Heart right ventricle (tissue), 16 donors: Measurements from ENCODE around the gene MACROD2. TPM values are rescaled to one million over a fixed set of nuclear protein-coding genes. Genes with fewer than 3 reads are reported as not detected.
"Not testable (repeated sequence)": the region's sequence is repeated elsewhere in the genome, so short reads cannot be mapped to it uniquely, and the experiment has no call there.

ENCODE experiments used
- ATAC-seq, 8 donors: fragments of 200-7000 bp; cut with Tn5 transposase; one replicate each; pipeline ENCODE4 v1.9.1; 2020; ENCODE audit warnings: mild to moderate bottlenecking in 8 of 8, moderate library complexity in 8 of 8, moderate number of reproducible peaks in 1 of 8
- DNase-seq, 2 donors: peaks; one replicate each; pipeline ENCODE4 v3.0.0-alpha.2; 2020
- H3K27ac ChIP-seq, 10 donors: fragments of 200-600 bp; sonication (generic) in 2 of 10; one replicate each; pipeline versions ENCODE4 v1.5.0 to v1.8.0; 2020 to 2022; ENCODE audit warnings: mild to moderate bottlenecking in 3 of 10
- H3K27me3 ChIP-seq, 7 donors: fragments of 200-600 bp; one replicate each; pipeline ENCODE4 v1.8.0; 2021 to 2022; ENCODE audit warnings: mild to moderate bottlenecking in 2 of 7
- H3K36me3 ChIP-seq, 9 donors: fragments of 200-600 bp; sonication (generic) in 1 of 9; one replicate each; pipeline versions ENCODE4 v1.5.0 to v1.8.0; 2020 to 2022; ENCODE audit warnings: mild to moderate bottlenecking in 2 of 9
- H3K4me1 ChIP-seq, 9 donors: fragments of 200-600 bp; sonication (generic) in 1 of 9; one replicate each; pipeline versions ENCODE4 v1.5.0 to v1.8.0; 2020 to 2022; ENCODE audit warnings: mild to moderate bottlenecking in 4 of 9
- H3K4me3 ChIP-seq, 10 donors: fragments of 200-600 bp; sonication (generic) in 2 of 10; one replicate each; pipeline versions ENCODE4 v1.5.0 to v1.8.0; 2020 to 2022; ENCODE audit warnings: mild to moderate bottlenecking in 7 of 10, moderate library complexity in 2 of 10
- H3K9me3 ChIP-seq, 11 donors: fragments of 200-600 bp in 10 of 11; sonication (generic) in 2 of 11; one replicate each; pipeline versions ENCODE4 v1.5.0 to v1.8.0; 2013 to 2022; ENCODE audit warnings: mild to moderate bottlenecking in 2 of 11, control low read depth in 1 of 11, moderate library complexity in 1 of 11
- CTCF ChIP-seq, 9 donors: fragments of 200-600 bp; sonication (generic) in 2 of 9; IDR thresholded peaks; one replicate each; pipeline versions ENCODE4 v1.5.0 to v1.8.0; 2021 to 2022; ENCODE audit warnings: antibody characterized with exemption in 9 of 9, mild to moderate bottlenecking in 5 of 9, moderate library complexity in 1 of 9
- WGBS, 2 donors: extraction: QIAGEN DNeasy Blood & Tissue Kit; methylation state at CpG; one replicate each; pipeline ENCODE4 v1.1.7; 2013; ENCODE audit warnings: inconsistent platforms in 1 of 2; 5-methylcytosine and 5-hydroxymethylcytosine counted together
- intact Hi-C, 10 donors: fragments of 100-400 bp; cut with DNase I; formaldehyde crosslinking; loops; one replicate each; pipeline versions ENCODE4 v1.11.1 to v1.14.2; 2022
- polyA plus RNA-seq, 2 donors: library from polyadenylated mRNA; stranded (reverse); fragments of 200-250 nt; gene quantifications; one replicate each; pipeline ENCODE4 v1.2.3, GENCODE V29; 2013
- total RNA-seq, 10 donors: library from RNA; stranded (reverse); fragmentation: NEBNext Ultra II Directional in 3 of 10; extraction: Animal tissue kit (Norgen Biotek cat#: 25700) in 3 of 10; gene quantifications; one replicate each; pipeline versions ENCODE4 v1.2.1 to v1.2.4, GENCODE V29; 2021 to 2023
- donor health status: Arrhythmogenic right ventricular cardiomyopathy.
- donor health status: ischemic (EF 13 %, LVEDD 7.1; RV severe dilation, severe dysfunction).
- donor health status: healthy with polysubstance abuse.
- donor health status: DM: no; HTN: yes; CAD: no.
- donor health status: DM: no; HTN: no; CAD: no.
- donor health status: ischemic (EF 25% LVEDD 6.9; RV normal size, moderate dysfunction).
- donor health status: ischemic (EF 25% LVEDD 5.7; RV mildly dilated, moderate dysfunction).
- donor health status: healthy.
- donor health status: DM: yes; HTN: yes; CAD: no.
- donor health status: Ischemic cardiomyopathy.
- donor health status: ischemic (EF 35%, LVEDD 5.7; RV mildly dilated, moderate dysfunction).
- donor health status: nonischemic (EF 11% LVEDD 7.7; RV severe dilation, severe dysfunction).
- donor health status: DM: yes; HTN: yes; CAD: no.
- donor health status: PGD.
- donor health status: ischemic (EF 29% LVEDD 5.4; RV normal size, mild dysfunction).
- donor health status: nonischemic (EF 23%, LVEDD 6.1; RV moderate dilation, normal function).

MACROD2 gene
- total and polyA plus RNA-seq, 12 donors: 0.28 to 6.4 (median 4.1) TPM

- no peak overlapping the region for H3K27ac ChIP-seq
- intact Hi-C loops: no loop called here
- no peak for DNase-seq
- no peak overlapping the region for H3K4me3 ChIP-seq
- no peaks in the 10 kb centered on the region for H3K27me3 ChIP-seq
- H3K9me3 ChIP-seq: no peaks in the 10 kb centered on the region
- no peak for TF ChIP-seq CTCF (IDR thresholded peaks at IDR 0.05)
- H3K4me1 ChIP-seq: no peaks in the 10 kb centered on the region
- H3K36me3 ChIP-seq: no peaks in the 10 kb centered on the region
- ATAC-seq: no peak
- WGBS, 2 donors: 93 to 95% methylated on average over 3 of the region's 3 CpGs
Observed at GRCh38 chr20:15535863-15536262, 1540.5 kb downstream of the MACROD2 start.

- DNase-seq, H3K9me3 ChIP-seq, intact Hi-C loops, H3K27me3 ChIP-seq, H3K4me1 ChIP-seq, ATAC-seq, H3K36me3 ChIP-seq, H3K27ac ChIP-seq, H3K4me3 ChIP-seq: not testable (repeated sequence)
- WGBS, 2 donors: 84 to 96% methylated on average over 1 of the region's 1 CpG
Observed at GRCh38 chr20:15537200-15537599, 1541.9 kb downstream of the MACROD2 start.

GRCh38 chr20:15542655-15543054, 1547.3 kb downstream of the MACROD2 start:
- no peak overlapping the region for H3K27ac ChIP-seq
- TF ChIP-seq CTCF (IDR thresholded peaks at IDR 0.05): no peak
- ATAC-seq (no peak), DNase-seq (no peak)
- peaks cover 0 to 4% (median 0%) of the 10 kb centered on the region in 9 donors for H3K4me1 ChIP-seq
- no peak overlapping the region for H3K4me3 ChIP-seq
- no peaks in the 10 kb centered on the region for H3K36me3 ChIP-seq
- H3K27me3 ChIP-seq: no peaks in the 10 kb centered on the region
- intact Hi-C loops: no loop called here
- 74 to 82% methylated on average over 5 of the region's 5 CpGs for WGBS, 2 donors
- H3K9me3 ChIP-seq: peaks cover 0 to 4% (median 0%) of the 10 kb centered on the region in 11 donors

GRCh38 chr20:15544742-15545141, 1549.4 kb downstream of the MACROD2 start:
- Histone ChIP-seq H3K27me3 (no peaks in the 10 kb centered on the region), H3K4me3 (no peak overlapping the region), H3K4me1 (peaks cover 0 to 4% (median 0%) of the 10 kb centered on the region in 9 donors), H3K27ac (no peak overlapping the region), H3K36me3 (no peaks in the 10 kb centered on the region), H3K9me3 (peaks cover 0 to 4% (median 0%) of the 10 kb centered on the region in 11 donors)
- intact Hi-C loops: no loop called here
- WGBS, 2 donors: 38 to 40% methylated on average over 2 of the region's 2 CpGs
- DNase-seq: no peak
- ATAC-seq: no peak
- no peak for TF ChIP-seq CTCF (IDR thresholded peaks at IDR 0.05)

GRCh38 chr20:15546525-15547023, 1551.3 kb downstream of the MACROD2 start:
- peaks cover 0 to 4% (median 0%) of the 10 kb centered on the region in 9 donors for H3K4me1 ChIP-seq
- TF ChIP-seq CTCF (IDR thresholded peaks at IDR 0.05): no peak
- ATAC-seq: no peak
- H3K27me3 ChIP-seq: no peaks in the 10 kb centered on the region
- no peaks in the 10 kb centered on the region for H3K36me3 ChIP-seq
- peaks cover 0 to 13% (median 0%) of the 10 kb centered on the region in 11 donors for H3K9me3 ChIP-seq
- WGBS, 2 donors: 69 to 94% methylated on average over 2 of the region's 2 CpGs
- DNase-seq: no peak
- no peak overlapping the region for H3K27ac ChIP-seq
- H3K4me3 ChIP-seq: no peak overlapping the region
- intact Hi-C loops: no loop called here
